GM18511 (cell line): Measurements from ENCODE around the gene KPNA6.
A peak's percentile ranks its signal among the peaks of the same experiment; 100 is the strongest.

Experiments
- ATAC-seq: cut with Tn5 transposase; IDR thresholded peaks from one replicate; pipeline ENCODE4 v1.9.1; 2021; ENCODE audit warnings: mild to moderate bottlenecking, moderate library complexity; ENCODE audit not compliant: unreplicated experiment

KPNA6 gene

GRCh38 chr1:32215629-32216480 is 108.0 kb downstream of the KPNA6 start:
- ATAC-seq: no peak

- ATAC-seq: no peak
Measured at GRCh38 chr1:32216566-32216965, 108.7 kb downstream of the KPNA6 start.

GRCh38 chr1:32219022-32219421 is 111.2 kb downstream of the KPNA6 start:
- ATAC-seq: no peak

- no peak for ATAC-seq
Measured at GRCh38 chr1:32220746-32221580, 113.1 kb downstream of the KPNA6 start.

GRCh38 chr1:32221581-32221979 is 113.7 kb downstream of the KPNA6 start:
- ATAC-seq: peak; percentile 28

- peak; percentile 96 for ATAC-seq
Measured at GRCh38 chr1:32221980-32222755, 114.3 kb downstream of the KPNA6 start, which contains the start of the genes EIF3I and TMEM234. TSS of gene EIF3I (plus strand) at chr1:32222407. CDS start at chr1:32222442, 35 bp downstream. TSS of gene TMEM234 (minus strand) at chr1:32222353. CDS start at chr1:32222322, 31 bp downstream.

GRCh38 chr1:32223683-32224082 is 115.8 kb downstream of the KPNA6 start:
- no peak for ATAC-seq

GRCh38 chr1:32224285-32224684 is 116.4 kb downstream of the KPNA6 start:
- ATAC-seq: no peak
